NCI-H2227 (cell line): ENCODE data around the gene LRPAP1.
"Not testable (repeated sequence)": the region's sequence is repeated elsewhere in the genome, so short reads cannot be mapped to it uniquely, and the experiment has no call there.

ENCODE experiments used
- DNase-seq: peaks from one replicate; lab custom pipeline; 2025; ENCODE audit not compliant: unreplicated experiment; lab: John Stamatoyannopoulos, UW

Gene LRPAP1

DNA sequence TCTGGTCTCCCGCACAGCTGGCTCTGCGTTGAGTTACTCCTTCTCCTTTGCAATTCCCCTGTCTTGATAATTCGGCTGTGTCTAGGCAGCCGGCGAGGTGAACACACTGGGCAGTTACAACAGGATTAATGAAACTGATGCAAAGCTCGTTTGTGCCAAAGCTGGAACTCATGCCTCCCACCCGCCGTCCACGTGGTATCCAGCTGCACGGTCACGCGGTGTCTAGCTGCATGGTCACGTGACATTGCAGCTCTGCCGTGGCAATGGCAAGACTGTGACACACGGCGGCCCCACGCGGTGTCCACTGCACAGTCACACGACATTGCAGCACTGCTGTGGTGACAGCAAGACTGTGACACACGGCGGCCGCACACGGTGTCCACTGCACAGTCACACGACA, 31.2 kb upstream of the LRPAP1 start:
- DNase-seq: no peak

DNA sequence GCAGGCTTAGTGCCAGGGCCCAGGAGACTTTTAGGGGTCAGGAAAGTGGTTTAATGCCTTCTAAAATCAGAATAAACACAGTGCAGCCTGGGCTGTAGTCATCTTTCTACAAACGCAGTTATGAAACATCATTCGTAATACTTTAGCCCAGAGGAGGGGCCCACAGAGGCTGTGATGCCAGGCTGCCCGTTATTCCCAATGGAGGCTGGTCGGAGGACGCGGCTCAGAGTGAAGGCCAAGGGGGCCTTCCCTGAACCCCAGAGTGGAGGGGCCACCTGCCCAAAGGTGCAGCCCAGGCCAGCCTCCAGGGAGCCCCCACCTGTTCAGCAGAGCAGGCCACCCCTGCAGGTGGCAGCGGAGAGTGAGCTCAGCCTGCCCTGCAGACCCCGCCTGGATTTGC, 29.9 kb upstream of the LRPAP1 start:
- not testable (repeated sequence) for DNase-seq

DNA sequence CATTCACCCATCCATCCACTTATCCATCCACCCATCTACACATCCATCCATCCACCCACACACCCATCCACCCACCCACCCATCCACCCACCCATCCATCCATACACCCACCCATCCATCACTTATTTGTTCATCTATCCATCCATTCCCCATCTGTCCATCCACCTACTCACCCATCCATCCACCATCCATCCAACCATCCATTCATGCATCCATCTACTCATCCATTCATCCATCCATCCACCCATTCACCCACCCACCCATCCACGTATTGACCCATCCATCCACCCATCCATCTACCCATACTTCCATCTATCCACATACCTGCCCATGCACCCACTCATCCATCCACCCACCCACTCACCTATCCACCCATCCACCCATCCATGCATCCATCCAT, 28.2 kb upstream of the LRPAP1 start:
- not testable (repeated sequence) for DNase-seq

DNA sequence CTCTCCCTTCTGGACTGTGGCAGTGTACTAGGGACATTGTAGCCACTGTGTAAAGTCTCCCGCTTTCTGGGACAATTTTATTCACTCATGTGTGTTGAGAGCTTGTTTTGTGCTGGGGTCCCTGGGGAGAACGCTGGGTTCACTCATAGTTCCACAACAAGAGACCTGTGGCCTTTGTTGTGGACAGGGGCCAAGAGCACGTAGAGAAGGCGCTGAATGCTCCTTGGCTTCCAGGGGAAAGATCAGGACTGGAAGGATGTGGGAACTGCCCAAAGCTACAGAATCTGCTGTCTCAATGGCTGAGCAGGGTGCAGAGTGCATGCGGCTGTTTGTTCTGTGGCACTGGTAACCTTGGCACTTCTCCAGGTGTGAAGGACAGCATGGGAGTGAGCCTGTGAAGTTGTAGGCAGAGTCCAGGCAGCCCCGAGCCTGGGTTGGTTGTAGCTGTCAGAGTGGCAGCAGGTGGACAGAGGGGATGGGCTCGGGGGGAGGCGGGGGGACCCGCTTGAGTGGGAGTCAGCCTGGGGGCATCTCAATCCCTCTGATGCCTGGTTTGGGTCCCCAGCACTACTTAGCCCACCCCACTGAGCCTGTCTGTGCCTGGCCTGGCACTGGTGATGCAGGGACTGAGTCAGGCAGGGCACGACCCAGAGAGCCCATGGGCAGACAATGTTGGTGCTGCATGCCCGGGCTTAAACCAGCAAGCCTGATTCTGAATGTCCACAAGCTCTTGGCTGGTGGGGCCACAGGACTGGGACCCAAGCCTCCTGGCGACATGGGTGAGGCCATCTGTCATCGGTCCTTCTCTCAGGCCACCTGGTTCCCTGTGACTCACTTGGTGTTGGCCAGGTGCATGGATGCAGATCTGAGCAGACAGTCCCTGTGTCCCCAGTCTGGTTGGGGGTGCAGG, 27.4 kb upstream of the LRPAP1 start:
- DNase-seq: not testable (repeated sequence)

DNA sequence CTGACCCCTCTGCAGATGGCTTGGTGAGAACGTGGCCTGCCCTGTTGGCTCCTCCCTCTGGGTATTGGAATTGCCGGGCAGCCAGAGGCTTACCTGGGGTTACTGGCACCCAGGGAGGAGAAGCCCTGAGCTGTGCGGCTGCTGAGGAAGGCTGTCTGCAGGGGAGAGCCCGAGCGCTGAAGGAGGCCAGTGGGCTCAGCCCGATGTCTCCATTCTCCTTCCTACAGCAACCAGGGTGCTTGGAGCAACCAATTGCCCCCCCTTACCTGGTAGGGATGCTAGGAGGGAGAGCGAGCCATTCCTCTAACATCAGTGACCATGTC, 26.3 kb upstream of the LRPAP1 start:
- not testable (repeated sequence) for DNase-seq

DNA sequence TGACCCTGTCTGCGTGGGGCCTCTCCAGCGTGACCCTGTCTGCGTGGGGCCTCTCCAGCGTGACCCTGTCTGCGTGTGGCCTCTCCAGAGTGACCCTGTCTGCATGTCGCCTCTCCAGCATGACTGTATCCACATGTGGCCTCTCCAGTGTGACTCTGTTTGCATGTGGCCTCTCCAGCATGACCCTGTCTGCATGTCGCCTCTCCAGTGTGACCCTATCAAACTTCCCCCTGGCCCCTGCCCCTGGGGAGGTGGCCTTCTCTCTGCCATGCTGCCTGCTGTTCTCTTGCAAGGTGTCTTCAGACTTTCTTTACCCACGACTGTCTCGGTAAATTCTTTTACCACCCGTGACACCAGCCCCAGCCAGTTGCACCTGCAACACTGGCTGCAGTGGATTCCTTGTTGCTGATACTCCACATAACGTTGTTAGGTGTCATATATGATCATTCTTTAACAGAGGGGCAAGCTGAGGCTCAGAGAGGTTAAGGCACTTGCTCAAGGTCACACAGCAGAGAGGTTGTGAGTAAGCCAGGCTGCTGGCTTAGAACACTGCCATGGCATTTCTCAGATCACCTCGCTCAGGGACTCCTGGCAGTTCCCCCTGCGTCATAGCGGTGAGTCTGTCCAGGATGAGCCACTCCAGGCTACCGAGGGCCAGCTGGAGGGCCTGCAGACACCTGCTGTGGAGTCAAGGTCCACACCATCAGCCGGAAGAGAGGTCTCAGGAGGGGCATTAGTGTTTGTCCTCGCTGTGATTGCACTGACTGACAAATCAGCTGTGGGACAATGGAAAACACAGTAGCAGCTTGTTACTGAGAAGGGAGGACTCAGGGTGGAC, 25.7 kb upstream of the LRPAP1 start:
- DNase-seq: not testable (repeated sequence)

DNA sequence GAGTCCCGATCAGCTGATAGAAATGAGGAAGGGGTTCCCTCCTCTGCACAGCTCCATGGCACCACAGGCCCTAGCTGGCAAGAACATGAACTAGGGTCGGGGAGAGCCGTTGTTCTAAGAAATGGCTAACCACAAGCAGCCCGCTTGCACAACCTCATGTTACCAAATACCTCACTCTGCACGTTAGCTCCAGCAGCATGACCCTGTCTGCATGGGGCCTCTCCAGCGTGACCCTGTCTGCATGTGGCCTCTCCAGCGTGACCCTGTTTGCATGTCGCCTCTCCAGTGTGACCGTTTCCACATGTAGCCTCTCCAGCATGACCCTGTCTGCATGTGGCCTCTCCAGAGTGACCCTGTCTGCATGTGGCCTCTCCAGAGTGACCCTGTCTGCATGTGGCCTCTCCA, 24.9 kb upstream of the LRPAP1 start:
- DNase-seq: not testable (repeated sequence)

DNA sequence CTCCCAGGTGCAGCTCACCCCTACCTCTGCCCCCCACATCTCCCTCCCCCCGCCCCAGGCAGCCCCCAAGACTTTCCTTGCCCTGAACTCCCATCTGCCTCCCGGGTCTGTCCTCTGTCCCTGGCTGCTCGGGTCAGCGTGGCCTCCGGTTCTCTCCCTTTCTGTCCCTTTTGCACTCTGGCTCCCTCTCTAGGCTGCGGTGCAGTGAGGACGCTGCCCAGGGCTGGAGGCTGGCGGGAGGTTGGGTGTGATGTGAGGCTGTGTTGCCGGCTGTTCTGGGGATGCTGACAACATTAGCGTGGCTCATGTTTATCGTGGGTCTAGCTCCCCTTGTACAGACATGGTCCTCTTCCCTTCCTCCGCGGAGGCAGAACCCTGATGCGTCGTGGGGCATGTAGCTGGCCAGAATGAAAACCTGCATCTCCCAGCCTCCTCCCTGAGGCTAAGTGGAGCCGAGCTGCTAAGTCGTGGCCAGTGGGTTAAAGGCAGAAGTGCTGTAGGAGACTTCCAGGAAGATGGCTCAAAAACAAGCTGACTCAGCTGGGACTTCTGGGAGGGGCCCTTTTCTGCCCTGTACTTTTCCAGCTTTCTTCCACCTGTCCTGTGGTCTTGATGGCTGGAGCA, 24.1 kb upstream of the LRPAP1 start:
- not testable (repeated sequence) for DNase-seq

DNA sequence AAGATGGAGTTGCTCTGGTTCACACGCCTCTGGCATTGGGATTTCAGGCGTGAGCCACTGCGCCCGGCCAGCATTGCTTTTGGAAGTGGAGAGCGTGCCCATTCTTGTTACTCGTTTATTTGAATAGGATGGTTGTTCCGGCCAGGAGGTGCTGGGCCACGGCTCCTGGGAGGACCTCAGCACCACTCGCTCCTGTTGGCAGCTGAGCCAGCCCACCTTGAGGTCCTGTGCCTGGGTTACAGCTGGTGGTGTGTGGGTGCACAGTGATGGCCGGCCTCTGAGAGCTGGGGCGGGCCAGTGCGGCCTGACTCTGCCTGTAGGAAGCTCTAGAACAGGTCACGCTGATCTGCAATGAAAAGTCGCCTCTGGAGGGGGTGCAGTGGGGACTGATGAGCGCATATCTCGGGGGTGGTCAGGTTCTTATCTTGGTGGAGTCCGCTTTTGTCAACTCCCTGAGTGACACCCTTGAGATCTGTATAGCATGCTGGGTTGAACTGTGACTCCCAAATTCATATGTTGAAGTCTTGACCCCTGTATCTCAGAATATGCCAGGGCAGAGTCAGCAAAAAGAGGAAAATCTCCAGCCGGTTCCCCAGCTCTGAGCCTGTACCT, 23.3 kb upstream of the LRPAP1 start:
- not testable (repeated sequence) for DNase-seq

DNA sequence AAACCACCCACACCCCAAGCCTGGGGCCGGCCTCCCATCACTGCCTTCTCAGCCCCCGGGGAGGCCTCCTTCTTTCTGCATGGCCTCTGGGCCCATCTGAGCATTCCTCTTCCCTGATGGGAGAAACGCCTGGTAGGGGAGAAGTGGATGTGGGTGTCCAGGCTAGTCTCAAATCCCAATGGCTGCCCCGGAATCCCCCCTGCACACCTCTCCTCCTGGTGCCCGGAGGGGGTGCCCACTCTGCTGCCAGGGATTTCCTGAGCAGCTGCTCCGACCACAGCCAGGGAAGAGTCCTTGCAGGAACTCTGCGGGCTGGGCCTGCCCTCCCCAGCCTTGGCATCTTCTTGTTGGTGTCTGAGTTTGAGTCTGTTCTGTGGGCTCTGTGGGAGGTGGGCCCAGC, 19.1 kb upstream of the LRPAP1 start:
- DNase-seq: not testable (repeated sequence)

DNA sequence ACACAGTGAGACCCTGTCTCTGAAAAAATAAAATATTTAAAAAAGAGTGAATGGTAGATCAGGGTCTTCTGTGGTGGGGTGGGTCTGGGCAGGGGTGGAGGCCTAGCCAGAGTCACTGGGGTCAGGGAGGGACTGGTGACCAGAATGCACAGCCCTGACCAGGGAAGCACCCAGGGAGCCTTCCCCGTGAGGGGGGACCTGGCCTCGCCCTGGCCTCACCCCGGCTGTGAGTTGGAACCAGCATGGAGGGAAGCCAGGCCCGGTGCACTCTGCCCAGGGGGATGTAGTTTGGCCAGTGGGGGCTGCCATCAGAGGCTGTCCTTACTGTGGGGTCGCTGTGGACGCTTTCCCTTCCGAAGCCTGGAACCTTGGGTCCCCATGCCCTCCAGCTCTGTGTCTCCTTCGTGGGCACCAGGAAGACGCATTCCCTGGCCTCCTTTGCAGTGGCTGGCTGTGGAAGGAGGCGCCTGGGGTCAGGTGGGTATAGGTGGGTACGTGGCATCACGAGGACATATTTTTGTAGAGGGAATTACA, 18.6 kb upstream of the LRPAP1 start:
- DNase-seq: not testable (repeated sequence)

DNA sequence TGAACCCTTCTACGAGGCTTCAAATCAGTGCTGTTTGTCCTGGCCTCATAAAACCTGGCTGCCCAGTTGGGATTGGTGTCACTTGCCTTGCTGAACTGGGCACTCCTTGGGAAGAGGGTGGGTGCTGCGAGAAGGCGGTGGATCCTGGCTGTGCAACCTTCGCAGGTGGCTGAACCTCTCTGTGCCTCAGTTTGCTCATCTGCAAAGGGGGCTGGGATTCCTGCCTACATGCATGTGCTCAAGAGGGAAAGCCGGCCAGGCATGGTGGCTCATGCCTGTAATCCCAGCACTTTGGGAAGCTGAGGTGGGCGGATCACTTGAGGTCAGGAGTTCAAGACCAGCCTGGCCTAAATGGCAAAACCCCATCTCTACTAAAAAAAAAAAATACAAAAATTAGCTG, 17.8 kb upstream of the LRPAP1 start:
- not testable (repeated sequence) for DNase-seq

DNA sequence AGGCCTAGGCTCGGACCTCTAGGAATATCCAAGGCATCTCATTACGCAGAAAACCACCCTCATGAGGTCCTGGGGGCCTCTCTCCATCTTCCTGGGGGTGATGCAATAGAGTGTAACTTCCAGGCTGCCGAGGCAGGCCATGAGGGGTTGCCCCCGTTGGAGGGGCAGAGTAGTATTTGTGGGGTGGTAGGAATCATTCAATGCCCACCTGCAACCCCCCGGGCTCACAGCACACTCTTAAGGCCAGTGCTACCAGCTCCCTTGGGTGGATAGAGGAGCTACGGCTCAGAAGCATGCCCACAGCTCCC, 17.4 kb upstream of the LRPAP1 start:
- not testable (repeated sequence) for DNase-seq

DNA sequence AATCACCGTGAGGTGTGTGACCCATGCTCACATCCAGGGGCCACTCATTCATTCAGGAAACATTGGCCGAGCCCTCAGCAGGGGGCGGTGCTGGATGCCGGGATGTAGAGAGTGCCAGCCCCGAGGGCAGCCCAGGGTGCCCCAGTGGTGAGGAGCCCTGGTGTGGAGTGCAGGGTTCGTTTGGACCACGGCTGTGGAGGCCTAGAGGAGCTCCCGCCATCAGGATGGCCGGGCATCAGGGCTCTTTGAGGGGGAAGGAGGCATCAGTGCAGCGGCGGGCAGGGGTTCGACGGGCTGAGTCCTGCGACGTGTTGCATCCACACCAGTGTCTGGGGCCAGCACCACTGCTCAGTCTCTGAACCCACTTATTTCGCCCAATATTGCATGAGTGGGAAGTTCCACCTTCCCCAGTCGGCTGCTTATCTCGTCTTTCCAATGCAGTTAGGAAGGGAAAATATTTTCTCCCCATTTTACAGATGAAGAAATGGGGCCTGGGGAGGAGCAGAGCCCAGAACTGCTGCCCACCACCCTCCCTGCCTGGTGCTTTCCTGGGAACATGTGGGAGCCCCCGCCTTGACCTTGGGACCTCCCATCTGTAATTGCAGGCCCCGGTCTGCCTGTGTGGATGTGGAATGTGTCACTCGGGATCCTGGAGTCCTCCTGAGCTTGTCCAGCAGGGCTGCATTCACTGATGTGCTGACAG, 16.9 kb upstream of the LRPAP1 start:
- DNase-seq: not testable (repeated sequence)

DNA sequence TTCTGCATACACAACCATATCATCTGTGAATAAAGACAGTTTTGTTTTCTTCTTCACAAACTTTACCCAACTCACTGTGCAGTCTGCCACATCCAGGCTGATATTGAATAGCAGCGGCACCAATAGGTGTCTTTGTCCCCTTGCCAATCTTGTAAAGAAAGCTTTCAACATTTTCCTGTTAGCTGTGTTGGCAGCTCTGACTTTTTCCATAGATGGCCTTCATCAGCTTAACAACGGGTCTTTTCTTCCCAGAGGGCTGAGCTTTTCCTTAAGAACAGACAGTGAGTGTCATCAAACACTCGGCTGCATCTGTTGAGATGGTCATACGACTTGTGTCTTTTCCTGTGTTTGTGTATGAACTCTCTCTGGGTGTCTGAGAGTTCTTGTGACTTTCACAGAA, 14.5 kb upstream of the LRPAP1 start:
- not testable (repeated sequence) for DNase-seq

DNA sequence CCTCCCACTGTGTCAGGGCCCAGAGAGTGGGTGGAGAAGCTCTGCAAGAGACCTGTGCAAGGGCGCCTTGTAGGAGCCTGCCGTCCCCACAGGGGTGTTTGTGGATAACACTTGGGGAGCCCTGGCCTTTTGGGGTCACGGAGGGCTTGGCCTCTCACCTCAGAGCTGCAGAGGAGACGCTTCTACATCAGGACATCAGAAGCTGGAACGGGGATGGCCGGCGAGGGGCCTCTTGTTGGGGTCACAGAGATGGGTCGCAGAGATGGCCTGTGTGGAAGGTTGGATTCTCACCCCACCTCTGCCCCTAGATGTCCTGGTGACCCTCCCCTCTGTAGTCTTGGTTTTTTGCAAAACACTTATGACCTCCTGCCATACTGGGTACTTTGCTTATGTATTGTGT, 13.1 kb upstream of the LRPAP1 start:
- DNase-seq: not testable (repeated sequence)

DNA sequence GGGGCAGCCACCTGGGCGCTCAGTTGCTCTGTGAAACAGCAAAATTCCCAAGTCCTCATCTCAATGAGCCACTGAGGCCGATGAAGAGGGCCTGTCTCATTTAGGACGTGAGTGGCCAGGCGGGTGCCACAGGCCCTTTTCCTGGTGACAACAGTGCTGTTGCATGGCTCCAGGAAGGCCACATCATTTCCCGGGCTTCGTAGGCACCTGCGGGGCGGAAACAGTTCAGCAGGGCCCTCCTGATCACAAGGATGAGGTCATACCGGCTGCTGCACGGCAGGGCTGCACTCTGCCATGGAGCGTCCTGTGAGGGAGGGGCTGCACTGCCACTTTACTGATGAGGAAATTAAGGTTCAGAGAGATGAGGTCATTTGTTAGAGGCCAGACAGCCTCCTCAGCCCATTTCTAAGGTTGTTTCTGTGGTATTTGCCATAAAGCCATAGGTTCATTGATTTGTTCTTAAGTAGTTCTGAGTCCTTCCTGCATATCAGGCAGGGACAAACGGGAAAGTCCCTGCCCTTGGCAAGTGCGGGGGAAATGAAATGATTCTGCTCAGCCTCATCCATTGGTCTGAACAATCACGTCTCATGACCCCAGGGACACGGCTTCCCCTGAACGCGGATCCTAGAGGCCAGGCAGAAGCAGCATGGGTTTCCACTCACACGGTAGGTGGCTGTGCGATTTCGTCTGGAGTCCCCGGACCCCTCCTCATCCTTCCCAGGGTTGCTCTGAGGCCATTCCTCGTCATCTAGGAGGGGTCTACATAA, 12.2 kb upstream of the LRPAP1 start:
- not testable (repeated sequence) for DNase-seq

DNA sequence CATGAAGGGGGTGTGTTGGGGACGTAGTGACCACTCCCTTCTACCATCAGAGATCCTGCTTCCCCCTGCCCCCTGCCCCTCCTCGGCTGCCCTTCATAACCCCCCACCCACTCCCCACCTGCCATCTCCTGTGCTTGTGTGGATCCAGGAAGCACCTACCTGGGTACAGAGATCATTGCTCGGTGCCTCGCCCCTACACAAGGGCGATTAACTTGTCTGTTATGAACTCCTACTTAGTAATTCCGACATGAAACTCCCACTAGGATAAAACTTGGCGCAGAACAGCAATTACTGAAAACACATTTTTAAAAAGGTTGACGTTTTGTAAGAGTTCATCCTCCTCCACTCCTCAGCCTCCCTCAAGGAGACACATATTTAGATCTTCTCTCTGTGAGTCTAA, 11.2 kb upstream of the LRPAP1 start:
- not testable (repeated sequence) for DNase-seq

DNA sequence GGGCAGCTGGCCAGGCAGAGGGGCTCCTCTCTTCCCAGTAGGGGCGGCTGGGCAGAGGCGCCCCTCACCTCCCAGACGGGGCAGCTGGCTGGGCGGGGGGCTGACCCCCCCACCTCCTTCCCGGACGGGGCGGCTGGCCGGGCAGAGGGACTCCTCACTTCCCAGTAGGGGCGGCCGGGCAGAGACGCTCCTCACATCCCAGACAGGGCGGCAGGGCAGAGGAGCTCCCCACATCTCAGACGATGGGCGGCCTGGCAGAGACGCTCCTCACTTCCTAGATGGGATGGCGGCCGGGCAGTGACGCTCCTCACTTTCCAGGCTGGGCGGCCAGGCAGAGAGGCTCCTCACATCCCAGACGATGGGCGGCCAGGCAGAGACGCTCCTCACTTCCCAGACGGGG, 6.7 kb upstream of the LRPAP1 start:
- not testable (repeated sequence) for DNase-seq

DNA sequence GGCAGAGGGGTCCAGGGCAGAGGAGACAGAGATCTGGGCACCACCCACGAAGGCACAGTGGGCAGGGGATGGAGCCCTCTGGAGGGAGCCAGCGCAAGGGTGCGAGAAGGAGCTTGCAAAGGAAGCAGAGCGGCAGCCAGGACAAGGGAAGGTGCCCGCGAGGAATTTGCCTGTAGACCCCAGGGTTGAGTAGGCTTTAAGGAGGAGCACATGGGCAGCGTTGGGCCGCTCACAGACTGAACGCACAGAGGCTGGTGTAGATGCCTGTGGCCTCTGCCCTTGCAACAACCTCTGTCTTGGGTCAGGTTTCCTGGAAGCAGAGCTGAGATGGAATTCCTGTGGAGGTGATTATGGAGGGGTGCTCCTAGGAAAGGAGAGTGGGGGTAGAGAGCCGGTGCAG, 3.6 kb upstream of the LRPAP1 start:
- not testable (repeated sequence) for DNase-seq
